HFF-Myc (cell line): ENCODE measurements around the gene PRSS12.
A peak's percentile ranks its signal among the peaks of the same experiment; 100 is the strongest.

Experiments
- DNase-seq: peaks from one replicate; pipeline ENCODE4 v3.0.0-alpha.2; 2011; ENCODE audit warnings: low read depth; ENCODE audit errors: extremely low read depth
- H3K4me3 ChIP-seq: replicated peaks from 2 replicates; pipeline ENCODE4 v1.5.1; 2011; ENCODE audit warnings: low read depth, mild to moderate bottlenecking, control low read depth, low read length
- CTCF ChIP-seq: IDR thresholded peaks from 2 replicates; pipeline ENCODE4 v1.5.1; 2012; ENCODE audit warnings: mild to moderate bottlenecking, low read depth, low read length, control low read depth; ENCODE audit errors: missing control alignments

PRSS12 gene

DNA sequence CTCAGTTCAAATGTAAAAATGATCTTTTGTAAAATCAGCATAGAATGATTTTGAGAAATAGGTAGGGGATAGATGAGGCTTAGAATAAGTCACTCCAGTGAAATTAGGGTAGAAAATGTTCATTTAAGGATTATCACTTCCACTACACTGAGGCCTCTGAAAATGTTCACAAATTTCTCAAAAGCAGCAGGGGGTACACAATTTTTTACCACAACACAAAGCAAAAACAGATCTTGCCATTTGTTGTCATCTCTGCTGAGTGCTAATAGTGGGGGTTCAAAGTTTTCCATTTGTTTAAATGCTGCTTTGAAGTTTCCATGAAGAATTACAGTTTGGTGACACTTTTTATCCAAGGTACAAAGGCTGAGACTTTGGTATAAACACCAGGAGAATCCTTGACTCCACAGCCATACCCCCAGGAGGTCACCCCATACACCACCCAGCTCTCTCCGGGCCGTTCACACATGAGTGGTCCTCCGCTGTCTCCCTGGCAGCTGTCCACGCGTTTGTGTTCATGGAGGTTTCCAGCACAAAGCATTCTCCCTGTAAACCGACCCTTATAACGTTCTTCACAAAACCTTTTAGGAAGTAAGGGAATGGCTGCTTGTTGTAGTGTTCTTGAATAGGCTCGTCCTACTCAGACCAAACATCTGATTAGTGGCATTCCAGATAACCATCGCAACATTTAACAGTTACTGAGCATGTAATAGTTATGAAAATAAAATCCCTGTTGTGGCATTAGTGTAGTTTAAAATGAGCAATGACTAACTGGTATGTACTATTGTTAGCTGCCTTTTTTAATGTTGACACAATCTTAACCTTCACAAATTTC, 71.0 kb downstream of the PRSS12 start:
- no peak for TF ChIP-seq CTCF
- peak; percentile 61 for DNase-seq
- peak overlapping the region; percentile 92; the same call in 1 of the 2 replicates for H3K4me3 ChIP-seq

DNA sequence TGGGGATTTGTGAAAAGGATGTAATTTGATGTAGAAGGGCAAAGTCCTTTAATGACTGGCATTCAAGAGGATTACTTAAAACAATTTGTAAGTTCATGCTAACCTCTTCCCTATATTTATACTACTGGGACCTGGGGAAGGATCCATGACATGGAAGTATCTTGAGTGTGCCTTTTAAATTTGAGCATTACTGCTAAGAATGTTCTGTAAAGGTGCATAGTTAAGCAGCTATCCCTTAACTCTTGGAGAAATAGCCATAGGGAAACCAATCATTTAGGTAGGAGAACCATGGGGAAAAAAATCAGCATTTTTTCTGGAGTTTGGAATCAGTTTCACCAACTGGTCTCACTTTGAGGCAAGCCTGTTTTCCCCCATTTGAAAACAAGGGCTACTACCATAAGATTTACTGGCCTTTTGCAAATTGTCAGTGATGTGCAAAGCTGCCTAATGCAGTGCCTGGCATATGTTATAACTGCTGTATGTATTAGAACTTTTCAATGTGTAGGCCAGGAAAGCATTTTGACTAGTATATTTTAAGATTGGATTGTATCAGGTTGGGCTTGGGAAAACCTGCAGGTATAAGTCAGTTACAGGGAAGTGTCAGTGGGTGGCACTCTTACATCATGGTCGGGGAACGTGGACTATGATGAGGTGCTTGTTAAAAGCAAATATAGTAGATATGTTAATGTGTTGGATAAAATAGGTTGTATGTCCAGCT, 72.1 kb downstream of the PRSS12 start:
- H3K4me3 ChIP-seq, result peak overlapping the region; percentile 92
- DNase-seq, result no peak
- TF ChIP-seq CTCF, result peak; percentile 29

GRCh38 chr4:118279920-118280432, 72.8 kb downstream of the PRSS12 start:
- H3K4me3 ChIP-seq, result peak overlapping the region; percentile 92
- TF ChIP-seq CTCF, result no peak
- no peak for DNase-seq

DNA sequence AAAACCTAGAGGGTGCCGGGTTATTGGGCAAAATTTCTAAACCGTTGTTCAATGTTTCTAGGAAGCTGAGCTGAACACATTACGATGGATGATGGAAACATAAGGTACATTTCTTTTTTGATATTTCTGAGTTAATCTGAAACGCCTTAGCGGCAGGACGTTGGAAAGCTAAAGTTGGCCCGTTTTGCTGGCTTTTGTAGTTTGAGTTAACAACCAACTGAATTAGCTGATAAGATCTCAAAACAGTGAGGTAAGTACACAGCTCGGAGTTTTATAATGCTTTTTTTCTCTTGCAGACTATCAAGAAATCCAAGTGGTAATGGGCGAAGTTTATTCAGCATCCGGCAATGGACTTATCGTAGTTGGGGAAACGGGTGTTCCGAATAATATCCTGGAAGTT, 73.5 kb downstream of the PRSS12 start:
- DNase-seq, result no peak
- TF ChIP-seq CTCF, result no peak

GRCh38 chr4:118278473-118279274, 74.1 kb downstream of the PRSS12 start:
- DNase-seq, result peak; percentile 74
- peak overlapping the region; percentile 92 for H3K4me3 ChIP-seq
- TF ChIP-seq CTCF, result no peak

More for the DNA sequence above, 73.5 kb downstream of the PRSS12 start:
- H3K4me3 ChIP-seq, result peak overlapping the region; percentile 92

- TF ChIP-seq CTCF, result no peak
- H3K4me3 ChIP-seq, result no peak overlapping the region; the same call in 1 of the 2 replicates
- no peak for DNase-seq
These were observed 75.6 kb downstream of the PRSS12 start for GRCh38 chr4:118277243-118277642.
